ENCODE measurements around the gene SARM1. TPM values are rescaled to one million over a fixed set of nuclear protein-coding genes. Genes with fewer than 3 reads are reported as not detected.

SARM1 gene
- total RNA-seq, 1 experiment from 2014 or later, result 3.5 TPM

- DNase-seq (ENCODE audit: low read depth), result no peak
These were observed 24.5 kb downstream of the SARM1 start for GRCh38 chr17:28395968-28396367.

- peak; percentile 26 for DNase-seq (ENCODE audit: low read depth)
These were observed 25.2 kb downstream of the SARM1 start for GRCh38 chr17:28396635-28397239.

GRCh38 chr17:28397275-28397674 lies 25.8 kb downstream of the SARM1 start:
- DNase-seq (ENCODE audit: low read depth), result no peak

GRCh38 chr17:28397687-28398279 lies 26.3 kb downstream of the SARM1 start:
- no peak for DNase-seq (ENCODE audit: low read depth)

- DNase-seq (ENCODE audit: low read depth), result no peak
These were observed 26.9 kb downstream of the SARM1 start for GRCh38 chr17:28398280-28398981.

GRCh38 chr17:28399808-28400207 lies 28.3 kb downstream of the SARM1 start:
- DNase-seq (ENCODE audit: low read depth), result no peak

- no peak for DNase-seq (ENCODE audit: low read depth)
These were observed 30.7 kb downstream of the SARM1 start for GRCh38 chr17:28402224-28402630.

- no peak for DNase-seq (ENCODE audit: low read depth)
These were observed 31.4 kb downstream of the SARM1 start for GRCh38 chr17:28402844-28403243.

GRCh38 chr17:28404007-28404406 lies 32.5 kb downstream of the SARM1 start:
- DNase-seq (ENCODE audit: low read depth), result no peak

GRCh38 chr17:28404461-28404811 lies 32.9 kb downstream of the SARM1 start:
- no peak for DNase-seq (ENCODE audit: low read depth)

GRCh38 chr17:28404812-28405570 lies 33.5 kb downstream of the SARM1 start:
- DNase-seq (ENCODE audit: low read depth), result no peak

GRCh38 chr17:28405632-28406472 lies 34.4 kb downstream of the SARM1 start, which contains the start of gene SLC46A1:
TSS of gene SLC46A1 (minus strand) at chr17:28406212. CDS start at chr17:28406114, 98 bp downstream.
- peak; percentile 51 for DNase-seq (ENCODE audit: low read depth)

GRCh38 chr17:28406473-28406814 lies 35.0 kb downstream of the SARM1 start:
- no peak for DNase-seq (ENCODE audit: low read depth)

GRCh38 chr17:28407130-28407973 lies 35.9 kb downstream of the SARM1 start:
- no peak for DNase-seq (ENCODE audit: low read depth)

GRCh38 chr17:28407974-28408306 lies 36.4 kb downstream of the SARM1 start:
- no peak for DNase-seq (ENCODE audit: low read depth)

GRCh38 chr17:28412099-28412498 lies 40.6 kb downstream of the SARM1 start:
- no peak for DNase-seq (ENCODE audit: low read depth)

- DNase-seq (ENCODE audit: low read depth), result no peak
These were observed 42.3 kb downstream of the SARM1 start for GRCh38 chr17:28413804-28414203.

- no peak for DNase-seq (ENCODE audit: low read depth)
These were observed 44.4 kb downstream of the SARM1 start for GRCh38 chr17:28415886-28416285.

- DNase-seq (ENCODE audit: low read depth), result peak; percentile 62
These were observed 45.3 kb downstream of the SARM1 start for GRCh38 chr17:28416703-28417311.

GRCh38 chr17:28421787-28422305 lies 50.4 kb downstream of the SARM1 start:
- DNase-seq (ENCODE audit: low read depth), result no peak

Data from Daoy (cell line).